Amniotic stem cell (primary cell): ENCODE results near the gene GRK5.
A peak's percentile ranks its signal among the peaks of the same experiment; 100 is the strongest.

Experiments used
- DNase-seq: peaks from one replicate; lab custom pipeline; 2025; lab: John Stamatoyannopoulos, UW

GRK5 gene

DNA sequence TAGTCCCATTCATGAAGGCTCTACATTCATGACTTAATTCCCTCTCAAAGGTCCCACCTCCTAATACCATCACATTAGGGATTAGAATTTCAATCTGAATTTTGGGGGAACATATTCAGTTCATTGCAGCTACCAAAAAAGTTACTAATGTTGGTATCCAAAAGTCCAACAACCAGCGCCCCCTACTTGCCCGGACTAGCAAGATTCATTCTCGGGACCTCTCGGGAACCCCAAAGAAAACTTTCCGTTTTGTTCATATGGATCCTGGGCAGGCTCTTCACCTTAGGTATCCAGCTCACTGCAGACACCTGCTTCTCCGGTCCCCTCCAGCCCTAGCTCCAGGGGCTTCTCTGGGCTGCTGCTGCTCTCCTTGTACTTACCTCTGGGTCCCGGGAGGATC, 8.9 kb upstream of the GRK5 start:
- no peak for DNase-seq

DNA sequence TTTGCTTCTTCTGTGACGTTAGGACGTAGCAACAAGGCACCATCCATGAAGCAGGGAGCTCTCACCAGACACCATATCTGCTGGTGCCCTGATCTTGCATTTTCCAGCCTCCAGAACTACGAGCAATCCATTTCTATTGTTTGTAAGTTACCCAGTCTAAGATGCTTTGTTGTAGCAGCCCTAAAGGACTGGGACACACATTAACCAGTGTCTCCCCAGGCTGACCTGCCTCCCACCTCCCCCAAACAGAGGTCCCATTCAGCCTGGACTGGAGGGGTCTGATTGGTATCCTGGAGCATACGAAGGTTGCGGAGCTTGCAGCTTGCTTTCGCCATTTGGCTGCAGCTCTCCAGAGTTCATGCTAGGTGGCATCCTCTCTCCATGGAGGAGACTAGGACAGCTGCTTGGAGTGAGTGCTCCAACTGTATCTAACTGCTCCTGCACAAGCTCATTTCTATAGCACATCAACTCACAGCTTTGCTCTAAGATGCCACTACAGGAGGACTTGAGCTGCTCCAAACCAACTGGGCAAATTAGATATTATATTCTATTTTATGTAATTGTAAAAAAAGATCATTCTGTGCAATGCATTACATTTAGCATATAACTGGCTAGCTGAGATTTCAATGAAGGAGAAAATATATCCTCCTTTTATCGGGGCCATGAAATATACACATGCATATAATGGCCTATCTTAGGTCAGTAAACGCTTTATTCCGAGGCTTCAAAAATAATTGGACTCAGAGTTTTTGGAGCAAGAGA, 8.0 kb upstream of the GRK5 start:
- peak; percentile 80 for DNase-seq

DNA sequence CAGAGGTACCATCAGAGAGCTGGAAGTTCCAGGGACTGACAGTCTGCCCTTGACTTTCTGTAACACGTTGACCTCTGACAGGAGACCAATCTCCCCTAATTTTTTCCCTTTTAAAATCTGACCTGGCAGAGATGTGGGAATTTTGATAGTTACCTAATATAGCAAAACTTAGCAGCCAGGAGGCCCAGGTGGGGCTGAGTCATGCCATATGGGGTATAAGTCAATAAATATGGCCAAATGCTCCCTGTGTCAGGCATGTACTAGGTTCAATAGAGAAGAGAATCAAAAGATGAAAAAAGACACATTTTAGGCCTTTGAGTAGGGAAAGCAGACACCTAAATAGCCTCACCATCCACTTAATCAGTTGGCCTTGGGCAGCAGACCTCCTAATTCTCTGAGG, 6.1 kb upstream of the GRK5 start:
- DNase-seq = no peak

DNA sequence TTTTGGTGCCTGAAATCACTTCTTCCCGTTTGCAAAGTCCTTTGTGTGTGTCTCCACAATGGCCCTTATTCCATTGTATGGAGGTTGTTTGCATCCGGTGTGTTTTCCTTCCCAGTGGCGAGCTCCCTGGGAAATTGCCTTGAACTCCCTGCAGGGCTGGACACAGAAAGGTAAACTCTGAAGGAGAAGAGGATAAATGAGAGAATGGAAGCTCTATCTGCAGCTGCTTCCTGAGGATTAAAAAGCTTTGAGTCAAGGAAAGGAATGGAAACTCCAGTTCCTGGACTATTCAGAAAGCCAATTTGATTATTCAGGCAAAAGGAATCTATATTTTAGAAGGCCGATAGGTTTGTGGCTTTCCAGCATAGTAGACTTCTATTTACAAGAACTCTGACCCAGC, 4.4 kb upstream of the GRK5 start:
- DNase-seq = no peak

DNA sequence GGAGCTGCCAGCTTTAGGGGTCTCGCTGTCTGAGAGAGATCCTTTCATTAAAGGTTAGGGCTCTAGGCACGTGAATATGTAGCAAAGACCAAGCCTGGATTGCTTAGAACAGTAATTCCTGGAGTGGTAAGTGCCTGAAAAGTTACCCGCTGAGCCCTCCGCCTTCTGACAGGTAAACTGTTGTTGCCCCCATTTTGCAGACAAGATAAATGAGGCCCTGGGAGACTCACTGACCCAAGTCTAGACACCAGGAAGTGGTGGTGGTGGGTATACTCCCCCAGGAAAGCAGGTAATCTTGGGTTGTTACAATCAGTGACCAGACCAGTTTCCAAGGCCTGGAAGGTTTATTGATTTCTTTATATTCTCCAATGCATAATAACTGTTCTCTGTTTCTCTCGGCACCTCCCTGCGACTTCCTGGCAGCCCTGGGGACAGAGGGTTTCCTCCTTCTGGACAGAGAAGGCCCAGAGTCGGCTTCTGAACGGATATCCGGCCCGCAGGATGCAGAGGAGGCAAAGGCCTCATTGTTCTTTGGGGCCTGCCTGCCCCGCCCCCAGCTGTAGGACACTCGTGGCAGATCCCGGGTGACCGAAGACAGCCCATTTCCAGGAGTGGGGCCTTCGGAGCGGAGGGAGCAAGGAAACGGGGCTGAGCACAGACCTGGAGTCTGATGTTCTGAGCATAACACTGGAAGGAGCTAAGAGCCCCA, 1.3 kb upstream of the GRK5 start:
- DNase-seq = no peak

DNA sequence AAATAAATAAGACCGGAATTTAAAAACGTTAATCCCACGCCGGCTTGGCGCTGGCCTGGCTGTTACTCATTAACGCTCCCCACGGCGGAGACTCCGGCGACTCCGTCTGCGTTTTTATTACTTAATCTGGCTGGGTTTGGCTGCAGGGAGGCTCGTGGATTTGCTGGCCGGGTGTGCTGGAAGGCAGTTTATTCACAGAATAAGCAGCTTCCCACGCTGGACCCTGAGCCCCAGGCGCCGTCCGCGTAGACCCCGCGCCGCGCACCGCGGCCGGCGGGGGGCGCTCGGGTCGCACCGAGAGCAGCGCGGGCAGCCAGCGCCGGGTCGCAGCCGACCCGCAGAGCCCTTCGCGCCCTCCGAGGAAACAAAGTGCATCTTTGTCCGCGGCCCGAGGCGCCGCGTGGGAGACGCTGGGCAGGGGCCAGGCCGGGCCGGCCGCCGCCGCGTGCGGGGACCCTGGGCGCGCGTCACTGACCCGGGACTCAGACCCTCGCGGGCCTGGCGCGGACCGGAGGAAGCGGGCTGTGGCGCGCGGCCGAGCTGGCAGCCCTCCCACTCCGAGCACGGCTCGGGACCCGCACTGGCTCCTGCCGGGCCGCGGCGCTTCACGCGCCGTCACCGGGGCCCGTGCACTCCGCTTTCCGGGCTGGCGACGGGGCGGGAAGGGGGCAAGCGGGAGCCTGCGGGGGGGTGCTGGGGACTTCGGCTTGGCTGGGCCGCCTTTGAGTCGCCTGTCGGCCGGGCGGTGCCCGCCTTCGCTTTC, 587 bp upstream of the GRK5 start:
- peak; percentile 34 for DNase-seq

DNA sequence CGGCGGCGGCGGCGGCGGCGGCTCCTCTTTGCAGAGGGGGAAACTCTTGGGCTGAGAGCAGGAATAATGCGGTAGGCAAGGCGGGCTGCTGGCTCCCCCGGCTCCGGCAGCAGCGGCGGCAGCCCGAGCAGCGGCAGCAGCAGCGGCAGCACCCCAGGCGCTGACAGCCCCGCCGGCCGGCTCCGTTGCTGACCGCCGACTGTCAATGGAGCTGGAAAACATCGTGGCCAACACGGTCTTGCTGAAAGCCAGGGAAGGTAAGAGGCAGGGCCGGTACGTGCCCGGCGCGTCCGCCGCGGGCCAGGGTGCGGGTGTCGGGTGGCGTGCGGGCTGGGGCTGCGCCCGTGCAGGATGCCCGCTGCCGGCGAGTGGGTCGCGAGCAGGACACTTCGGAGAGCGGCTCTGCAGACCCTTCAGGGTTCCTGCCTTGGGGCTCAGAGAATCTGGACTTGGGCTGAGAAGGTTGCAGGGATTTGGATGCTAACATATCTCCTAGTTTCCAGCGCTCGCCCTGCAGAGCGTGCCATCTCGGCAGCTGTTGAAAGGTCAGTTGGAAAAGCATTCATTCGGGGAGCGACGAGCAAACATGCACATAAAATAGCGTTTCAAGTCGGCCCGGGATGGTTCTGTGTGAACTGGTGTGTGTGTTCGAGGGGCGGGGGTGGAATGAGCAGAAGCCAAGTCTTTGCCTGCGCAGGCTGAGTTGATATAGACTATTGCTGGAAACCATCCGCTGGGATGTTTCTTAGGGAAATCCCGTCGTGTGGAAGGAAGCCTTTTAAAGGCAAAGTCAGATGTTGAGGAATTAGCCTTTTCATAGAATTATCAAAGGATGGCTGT, 562 bp downstream of the GRK5 start:
- no peak for DNase-seq

DNA sequence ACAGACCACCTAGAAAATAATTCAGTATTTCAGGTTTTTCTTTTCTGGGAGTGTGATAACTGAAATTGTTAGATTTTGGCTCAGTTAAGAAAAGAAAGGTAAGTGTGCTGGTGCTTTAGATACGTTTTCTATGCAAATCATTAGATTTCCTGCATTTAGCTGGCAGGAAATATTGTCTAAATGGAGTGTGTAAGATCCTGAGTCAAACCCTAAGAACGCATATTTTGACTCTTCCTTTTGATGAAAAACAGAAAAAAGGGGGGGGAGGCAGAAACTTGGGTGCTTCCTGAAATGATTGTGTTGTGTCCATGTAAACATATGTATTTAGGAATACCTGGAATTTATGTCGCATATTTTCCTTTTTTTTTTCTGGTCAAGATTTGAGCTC, 1.2 kb downstream of the GRK5 start:
- no peak for DNase-seq

DNA sequence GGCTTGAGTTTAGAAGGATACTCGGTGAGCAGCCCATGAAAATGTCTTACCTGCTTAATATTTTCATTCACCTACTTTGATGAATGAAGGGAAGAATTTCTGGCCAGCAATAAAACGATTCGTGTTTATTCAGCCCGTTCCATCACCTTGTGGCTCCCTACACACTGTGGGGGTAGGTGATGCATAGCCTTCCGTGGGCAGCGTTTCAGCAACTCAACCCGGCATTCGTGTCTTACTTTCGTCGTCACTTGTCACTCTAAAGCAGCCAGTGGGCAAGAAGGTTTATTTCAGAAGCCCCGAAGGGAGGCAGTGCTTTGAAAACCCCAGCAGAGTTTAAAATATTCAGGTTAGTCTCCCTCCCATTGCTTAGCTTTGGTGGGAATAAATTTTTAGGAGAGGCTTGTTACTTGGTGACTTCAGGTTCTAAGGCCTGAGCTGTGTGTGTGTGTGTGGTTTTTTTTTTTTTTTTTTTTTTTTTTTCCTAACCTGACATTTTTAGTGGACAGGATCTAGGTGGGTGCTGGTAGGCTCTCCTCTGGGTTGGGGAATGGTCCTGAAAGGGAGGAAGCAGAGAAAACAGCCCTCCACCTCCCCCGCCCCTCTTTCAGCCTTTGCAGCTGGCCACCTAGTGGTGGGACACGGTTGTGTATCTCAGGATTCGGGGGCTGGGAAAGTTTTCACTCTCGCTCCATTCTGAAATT, 1.8 kb downstream of the GRK5 start:
- DNase-seq = peak; percentile 28

DNA sequence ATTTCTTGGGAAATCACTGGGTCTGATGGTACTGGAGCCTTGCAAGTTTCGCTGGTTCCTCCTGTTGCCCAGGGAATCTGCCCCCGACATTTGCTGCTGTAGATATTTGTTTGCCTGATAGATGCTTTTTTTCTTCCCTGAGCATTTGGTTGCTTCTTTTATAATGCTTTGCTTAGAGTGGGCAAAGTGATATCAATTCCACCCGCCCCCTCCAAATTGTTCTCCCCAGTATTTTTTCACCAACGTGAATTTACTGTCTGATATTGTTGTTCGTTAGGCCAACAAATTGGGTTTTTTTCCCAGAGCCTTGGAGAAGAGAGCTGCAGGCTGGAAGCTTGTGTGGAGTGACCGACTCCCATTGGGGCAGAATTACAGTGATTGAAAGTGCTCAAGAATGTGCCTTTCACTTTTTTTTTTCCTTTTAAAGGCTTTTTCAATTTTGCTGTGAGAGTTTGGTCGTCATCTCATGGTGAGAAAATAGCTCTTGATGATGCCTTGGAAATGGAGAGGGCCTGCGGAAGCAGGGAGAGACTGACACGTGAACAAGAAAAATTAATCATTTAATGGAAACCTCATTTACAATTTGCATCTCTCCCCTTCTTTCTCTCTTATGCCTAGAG, 2.5 kb downstream of the GRK5 start:
- DNase-seq = no peak

DNA sequence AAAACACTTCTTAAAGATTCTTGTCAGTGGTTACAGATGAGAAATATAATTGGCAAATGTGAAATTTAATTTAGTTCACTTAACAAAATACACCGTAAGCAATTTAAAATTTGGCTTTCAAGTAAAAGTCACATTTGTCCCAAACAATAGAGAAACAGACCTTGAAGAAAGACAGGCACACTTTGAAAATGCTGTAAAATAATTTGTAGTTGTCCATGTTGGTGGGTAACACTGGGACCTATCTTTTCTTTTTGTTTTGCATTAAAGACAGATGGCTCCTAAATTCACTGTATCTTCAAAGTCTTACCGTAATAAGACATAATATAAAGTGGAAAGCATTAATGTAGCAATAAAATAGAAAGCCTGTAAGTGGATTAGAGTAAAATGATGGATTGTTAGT, 3.3 kb downstream of the GRK5 start:
- no peak for DNase-seq

DNA sequence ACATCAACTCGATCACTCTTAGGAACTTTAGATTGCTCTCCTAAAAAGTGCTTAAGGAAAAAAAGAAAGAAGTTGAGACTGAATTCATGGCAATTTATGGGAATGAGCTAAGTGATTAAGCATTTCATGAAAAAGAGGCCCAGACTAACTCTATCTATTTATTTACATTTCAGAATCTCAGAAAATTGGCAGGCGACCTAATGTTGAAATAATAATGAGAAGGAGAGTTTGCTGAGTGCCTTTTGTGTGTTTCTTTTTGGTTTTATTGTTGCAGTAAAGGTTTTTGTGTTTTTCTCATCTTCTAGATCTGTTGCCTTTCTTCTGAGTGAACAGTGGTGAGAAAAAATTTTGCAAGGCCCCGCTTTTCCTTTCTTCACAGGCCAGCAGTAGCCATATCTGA, 3.8 kb downstream of the GRK5 start:
- DNase-seq = peak; percentile 26

DNA sequence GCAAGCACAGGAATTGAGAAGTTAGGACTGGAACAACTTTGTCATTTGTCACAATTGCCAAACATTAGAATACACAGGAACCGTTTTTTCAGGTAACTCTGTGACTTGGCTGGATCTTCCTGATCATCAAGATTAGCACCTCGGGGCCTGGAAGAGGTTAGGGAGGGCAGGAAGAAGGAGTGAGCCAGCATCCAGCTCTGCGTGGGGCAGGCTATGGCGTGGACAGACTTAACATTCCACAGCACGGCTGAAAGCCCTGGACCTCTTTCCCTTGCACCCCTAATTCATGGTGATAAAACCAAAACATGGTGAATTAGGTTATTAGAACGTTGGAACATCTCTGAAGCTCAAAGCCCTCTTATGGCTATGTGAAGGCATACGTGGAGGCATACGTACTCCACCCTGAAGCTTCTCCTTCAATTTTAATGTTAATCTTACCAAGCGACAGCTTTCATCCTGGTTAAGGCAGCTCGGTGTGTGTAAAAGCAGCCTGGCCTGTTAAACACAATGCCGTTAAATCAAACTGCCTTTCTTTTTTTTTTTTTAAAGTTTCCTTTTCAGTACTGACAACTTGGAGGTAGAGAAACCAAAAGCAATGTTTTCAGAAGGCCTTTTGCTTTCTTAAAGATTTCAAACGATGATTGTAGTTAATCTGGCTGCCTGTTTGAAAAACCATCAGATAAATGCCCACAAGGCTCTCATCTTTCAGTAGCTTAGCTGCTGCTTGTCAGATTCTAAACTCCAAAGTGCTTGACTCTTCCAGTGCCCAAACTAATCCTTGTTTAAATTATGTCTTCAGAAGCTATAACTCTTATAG, 4.5 kb downstream of the GRK5 start:
- no peak for DNase-seq

DNA sequence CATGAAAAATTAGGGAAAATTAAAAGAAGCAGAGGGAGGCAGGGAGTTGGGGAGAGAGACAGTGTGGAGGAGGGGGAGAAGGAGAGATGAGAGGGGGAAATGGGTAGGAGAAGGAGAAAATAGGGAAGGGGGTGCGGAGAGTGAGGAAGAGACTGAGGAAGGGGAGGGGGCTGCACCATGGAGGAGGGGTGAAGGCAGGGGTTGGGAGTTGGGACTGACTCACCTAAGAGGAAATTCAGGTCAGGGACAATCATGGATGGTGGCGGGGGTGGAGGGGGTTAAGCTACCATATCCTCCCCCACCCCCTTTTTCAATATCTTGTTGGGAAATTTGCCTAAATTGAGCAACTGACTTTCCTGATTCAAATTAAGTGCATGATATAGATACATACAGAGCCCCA, 8.0 kb downstream of the GRK5 start:
- DNase-seq = no peak

DNA sequence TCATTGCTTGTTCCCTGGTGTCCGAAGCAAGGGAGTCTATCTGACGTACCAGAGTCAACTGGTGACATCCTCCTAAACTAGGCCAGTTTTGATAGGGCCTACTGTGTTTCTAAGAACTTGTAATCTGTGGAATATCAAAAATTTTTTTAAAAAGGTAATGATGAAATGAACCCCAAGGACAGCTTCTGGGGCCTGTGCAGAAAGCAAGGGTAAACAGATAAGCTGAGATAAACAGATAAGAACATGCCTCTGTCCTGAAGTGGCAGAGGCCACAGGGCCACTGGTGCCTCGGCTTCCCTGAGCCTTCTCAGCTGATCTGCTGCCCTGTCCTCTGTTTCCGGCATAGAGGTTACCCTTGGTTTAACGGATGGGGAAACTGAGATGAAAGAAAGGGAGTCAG, 8.8 kb downstream of the GRK5 start:
- no peak for DNase-seq

DNA sequence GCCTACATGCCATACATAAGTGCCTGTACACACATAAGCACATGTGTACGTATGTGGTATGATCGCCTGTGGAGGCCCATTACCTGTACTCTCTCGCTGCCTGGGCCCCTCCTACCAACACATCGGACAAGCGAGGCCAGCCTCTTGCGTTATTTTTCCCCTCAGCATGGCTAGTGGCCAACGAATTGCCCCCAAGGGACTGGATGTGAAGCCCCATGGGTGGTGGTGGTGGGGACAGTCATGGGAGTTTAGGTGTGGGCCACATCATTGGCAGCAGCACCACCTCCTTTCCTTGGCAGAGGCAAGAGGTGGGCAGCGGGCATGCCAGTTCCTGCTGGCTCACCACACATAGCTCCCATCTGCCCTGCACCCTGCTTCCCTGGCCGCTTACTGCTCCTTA, 10.0 kb downstream of the GRK5 start:
- no peak for DNase-seq

DNA sequence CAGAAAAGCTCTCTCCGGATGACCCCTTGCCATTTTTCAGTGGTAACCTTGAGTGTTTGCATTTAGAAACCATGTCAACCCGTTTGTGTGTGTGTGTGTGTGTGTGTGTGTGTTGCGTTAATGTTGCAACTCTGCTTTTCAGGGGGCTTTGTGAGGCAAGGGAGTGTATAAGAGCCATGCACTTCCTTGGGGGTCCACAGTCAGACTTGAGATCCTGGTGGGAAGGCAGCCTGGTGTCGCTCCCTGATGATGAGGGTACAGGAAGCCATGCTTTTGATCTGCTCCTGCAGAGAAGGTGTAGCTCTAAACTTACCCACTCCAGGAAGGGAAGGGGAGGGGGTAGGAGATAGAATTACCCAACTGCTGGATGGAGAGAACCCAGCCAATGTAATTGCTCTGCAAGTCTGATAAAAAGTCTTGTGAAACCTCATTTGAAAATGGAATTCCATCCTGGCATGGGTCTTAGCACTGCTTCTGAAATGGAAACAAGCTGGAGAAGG, 10.7 kb downstream of the GRK5 start:
- DNase-seq = no peak

DNA sequence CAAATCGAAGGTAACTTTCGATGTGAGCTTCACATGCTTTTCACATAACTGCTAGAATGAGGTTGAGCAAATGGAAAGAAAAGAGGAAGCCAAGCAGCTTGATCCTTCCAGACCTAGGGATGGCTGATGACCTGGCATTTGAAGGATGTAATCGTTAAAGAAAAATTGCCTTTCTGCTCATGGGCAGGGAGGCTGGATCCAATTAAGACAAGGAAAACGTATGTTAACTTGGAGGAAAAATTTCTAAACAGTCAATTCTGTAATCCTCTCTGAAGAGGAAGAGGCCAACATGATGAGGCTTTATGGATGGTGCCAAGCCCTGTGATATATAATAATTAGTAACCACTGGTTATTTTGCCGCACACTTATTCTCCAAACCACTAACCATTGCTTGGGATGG, 12.5 kb downstream of the GRK5 start:
- no peak for DNase-seq

DNA sequence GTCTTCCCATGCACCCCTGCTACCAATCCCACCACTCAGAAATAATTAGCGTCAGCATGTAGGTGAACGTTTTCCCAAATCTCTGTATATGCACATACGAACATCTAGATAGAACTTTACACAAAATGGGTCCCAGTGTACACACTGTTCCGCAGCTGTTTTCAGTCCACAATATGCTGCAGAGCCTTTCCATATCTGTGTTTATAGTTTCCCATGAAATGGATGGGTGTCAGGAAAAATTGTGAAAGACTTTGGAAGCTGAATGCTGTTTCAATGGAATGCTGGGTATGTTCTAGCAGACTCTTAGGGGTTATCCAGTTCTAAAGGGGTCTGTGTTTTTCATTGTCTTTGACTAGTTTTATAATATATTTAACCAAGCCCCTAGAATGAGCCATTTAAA, 13.8 kb downstream of the GRK5 start:
- no peak for DNase-seq

DNA sequence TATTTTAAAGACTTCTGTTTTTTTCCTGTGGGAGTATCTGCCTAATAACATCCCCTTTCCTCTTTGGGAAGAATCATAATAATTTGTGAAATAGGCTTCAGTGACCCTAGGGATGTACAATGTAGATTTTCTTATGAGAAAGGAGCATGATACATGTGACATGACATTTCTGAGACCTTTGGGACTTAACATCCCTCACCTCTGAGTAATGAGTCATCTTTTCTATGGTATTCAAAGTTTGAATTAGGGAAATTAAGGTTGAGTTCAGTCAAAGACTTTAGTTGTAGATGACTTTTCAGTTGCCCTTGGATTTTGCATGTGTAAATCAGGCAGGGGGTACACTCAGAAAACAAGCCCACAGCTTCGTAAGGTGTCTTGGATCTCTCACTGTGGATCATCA, 14.3 kb downstream of the GRK5 start:
- DNase-seq = no peak
